HG03064 (cell line): Measurements from ENCODE around the gene TTYH1.
"Not testable (repeated sequence)": the region's sequence is repeated elsewhere in the genome, so short reads cannot be mapped to it uniquely, and the experiment has no call there.

Source experiments
- ATAC-seq: cut with Tn5 transposase; IDR thresholded peaks from one replicate; pipeline ENCODE4 v1.9.1; 2021; ENCODE audit warnings: low read depth; ENCODE audit not compliant: unreplicated experiment

The TTYH1 gene

DNA sequence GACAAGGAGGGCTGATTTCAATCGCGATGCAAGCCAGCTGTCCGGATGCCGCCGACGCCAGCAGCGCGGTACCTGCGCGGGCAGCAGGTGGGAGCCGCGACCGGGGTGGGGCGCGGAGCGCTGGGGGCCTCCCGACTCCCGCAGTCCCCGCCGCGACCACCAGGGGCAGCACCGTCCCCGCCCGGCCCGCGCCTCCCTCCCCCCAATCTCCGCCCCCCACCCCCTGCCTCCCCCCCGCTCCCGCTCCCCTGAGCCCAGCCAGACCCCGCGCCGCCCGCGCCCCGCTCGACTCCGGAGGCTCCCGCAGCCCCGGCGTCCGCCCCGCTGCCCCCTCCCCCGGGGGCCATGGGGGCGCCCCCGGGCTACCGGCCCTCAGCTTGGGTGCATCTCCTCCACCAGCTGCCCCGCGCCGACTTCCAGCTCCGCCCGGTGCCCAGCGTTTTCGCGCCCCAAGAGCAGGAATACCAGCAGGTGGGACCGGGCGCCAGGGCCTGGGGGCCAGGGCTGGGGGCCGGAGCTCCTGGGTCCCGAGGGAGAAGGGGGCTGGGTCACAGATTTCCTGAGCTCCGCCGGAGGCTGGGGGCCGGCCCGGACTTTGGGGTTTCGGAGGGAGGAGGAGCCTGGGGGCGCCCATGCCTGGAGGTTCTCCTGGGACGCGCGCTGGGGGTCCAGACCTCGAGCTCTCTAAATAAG, at the start of gene TTYH1:
TSS of gene TTYH1 (plus strand) at position 257 of the 693 bp plus-strand sequence. CDS start at position 346, 89 bp downstream.
- no peak for ATAC-seq

GRCh38 chr19:54365798-54366197, 49.5 kb upstream of the TTYH1 start:
- ATAC-seq = not testable (repeated sequence)

GRCh38 chr19:54366811-54367210, 48.5 kb upstream of the TTYH1 start:
- no peak for ATAC-seq

- ATAC-seq = no peak
Observed at GRCh38 chr19:54369082-54369687, 46.1 kb upstream of the TTYH1 start.

GRCh38 chr19:54369688-54370433, 45.4 kb upstream of the TTYH1 start:
- ATAC-seq = not testable (repeated sequence)

DNA sequence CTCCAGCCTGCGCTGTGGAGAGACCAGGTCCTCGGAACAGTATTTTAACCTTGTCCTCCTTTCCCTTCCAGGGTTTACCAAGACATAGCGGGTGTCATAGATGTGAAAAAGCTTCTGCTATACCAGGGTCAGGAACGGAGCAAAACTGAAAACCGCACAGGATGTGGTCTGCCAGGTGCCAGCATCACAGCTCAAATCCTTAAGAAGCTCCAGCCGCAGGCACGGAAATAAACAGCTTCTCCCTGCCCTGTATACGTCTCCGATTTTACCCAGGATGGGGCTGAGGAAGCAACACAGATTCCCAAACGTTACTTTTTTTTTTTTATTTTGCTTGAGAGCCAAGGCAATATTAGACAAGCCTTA, 44.8 kb upstream of the TTYH1 start:
- ATAC-seq = not testable (repeated sequence)

DNA sequence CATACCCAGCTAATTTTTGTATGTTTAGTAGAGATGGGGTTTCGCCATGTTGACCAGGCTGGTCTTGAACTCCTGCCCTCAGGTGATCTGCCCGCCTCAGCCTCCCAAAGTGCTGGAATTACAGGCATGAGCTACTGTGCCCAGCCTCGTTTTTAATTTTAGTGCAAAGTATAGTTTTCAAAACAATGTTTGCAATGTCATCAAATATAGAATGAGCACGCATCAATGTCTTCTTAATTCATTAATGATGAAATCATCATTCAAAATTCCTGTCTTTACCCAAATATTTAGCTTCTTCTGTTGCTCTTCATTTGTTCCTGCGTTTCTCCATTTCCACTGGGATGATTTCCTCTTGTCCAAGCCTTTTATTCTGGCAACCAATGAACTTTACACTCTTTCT, 43.8 kb upstream of the TTYH1 start:
- ATAC-seq = not testable (repeated sequence)

DNA sequence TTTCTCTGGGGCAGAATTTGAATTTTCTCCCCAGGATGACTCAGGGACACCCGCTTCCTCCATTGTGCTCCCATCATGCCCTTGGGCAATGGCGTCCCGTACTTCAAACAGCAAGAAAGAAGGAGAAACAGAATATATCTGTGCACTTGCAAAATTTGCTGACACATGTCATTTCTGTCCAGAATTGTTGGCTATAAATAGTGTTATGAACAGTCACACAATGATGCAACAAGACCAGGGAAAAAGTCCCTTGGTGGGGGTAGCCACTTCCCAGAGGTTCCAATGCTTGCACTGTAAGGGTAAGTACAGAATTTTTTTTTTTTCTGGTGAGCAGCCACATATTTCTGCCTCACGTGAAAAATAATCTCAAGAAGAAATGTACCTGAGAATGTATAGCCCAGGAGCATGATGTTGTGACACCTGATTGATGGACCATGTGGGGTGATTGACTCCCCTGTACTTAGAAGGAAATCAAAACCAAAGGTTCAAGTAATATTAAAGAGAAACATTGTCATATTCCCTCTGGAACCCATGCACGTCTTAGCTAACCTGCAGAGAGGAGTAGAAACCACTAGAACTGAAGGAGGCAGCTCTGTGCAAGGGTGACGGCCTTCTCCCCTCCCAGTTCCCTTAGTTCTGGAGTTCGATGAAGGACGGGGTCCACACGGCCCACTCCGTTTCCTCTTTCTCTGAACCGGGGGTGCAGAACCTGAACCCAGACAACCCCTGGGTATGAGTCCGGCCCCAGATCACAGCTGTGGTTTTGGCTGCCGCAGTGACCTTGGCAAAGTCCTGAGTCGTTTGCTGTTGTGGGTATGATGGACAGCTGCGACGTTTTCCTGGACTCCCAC, 41.3 kb upstream of the TTYH1 start:
- ATAC-seq = no peak

DNA sequence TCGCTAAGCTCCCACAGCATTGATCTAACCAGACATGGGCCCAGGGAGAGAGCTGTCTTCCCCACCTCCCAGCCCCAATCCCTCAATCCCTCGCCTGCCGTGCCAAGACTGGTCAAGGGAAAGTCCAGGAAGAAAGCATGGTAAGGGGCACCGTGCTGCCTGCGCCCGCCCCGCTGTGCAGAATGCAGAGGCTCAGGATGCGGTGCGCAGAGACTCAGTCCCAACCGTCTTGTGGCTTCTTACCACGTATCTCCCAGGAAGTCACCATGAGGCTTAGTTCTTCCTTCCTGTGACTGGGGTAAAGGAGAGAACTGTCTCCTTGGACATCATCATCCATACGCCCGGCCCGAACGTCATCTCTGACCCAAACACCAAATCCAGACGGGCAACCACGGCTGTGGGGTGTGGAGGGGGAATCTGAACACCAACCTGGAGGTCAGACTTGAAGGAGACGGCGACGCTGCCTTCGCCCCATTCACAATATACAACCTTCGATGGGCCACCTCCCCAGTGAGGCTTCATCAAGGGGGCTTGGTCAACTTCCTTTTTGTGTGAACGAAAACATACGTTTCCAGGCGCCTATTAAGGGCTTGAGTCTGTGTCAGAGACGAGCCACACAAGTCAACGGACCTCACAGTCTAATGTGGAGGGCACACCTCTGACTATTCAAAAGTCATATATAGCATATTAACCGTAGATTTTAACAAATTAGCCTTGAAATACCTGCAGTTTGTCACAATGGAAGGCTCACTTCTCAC, 39.9 kb upstream of the TTYH1 start:
- not testable (repeated sequence) for ATAC-seq

DNA sequence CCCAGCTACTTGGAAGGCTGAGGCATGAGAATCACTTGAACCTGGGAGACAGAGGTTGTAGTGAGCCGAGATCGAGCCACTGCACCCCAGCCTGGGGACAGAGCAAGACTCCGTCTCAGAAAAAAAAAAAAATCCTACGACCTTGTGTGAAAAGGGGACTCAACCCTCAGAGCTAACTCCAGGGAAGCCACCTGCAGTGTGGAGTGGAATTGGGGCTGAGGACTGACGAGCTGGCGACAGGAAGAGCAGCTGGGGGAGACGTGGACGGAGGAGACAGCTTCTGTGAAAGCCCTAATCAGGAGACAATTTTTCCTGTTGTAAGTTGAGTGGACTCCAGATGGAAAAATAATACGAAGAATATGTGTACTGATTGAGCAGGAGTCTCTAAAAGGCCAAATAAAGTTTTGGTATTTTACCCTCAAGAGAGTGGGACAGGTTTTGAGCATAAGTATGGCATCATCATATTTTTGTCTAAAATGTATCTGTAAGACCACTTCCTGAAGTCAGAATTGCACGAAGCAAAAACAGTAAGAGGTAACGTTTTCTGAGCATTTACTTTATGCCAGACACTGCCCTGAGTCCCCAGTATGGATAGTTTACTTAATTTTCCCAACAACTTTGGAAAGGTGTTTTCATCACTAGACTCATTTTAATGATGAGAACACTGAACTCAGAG, 38.5 kb upstream of the TTYH1 start:
- no peak for ATAC-seq

DNA sequence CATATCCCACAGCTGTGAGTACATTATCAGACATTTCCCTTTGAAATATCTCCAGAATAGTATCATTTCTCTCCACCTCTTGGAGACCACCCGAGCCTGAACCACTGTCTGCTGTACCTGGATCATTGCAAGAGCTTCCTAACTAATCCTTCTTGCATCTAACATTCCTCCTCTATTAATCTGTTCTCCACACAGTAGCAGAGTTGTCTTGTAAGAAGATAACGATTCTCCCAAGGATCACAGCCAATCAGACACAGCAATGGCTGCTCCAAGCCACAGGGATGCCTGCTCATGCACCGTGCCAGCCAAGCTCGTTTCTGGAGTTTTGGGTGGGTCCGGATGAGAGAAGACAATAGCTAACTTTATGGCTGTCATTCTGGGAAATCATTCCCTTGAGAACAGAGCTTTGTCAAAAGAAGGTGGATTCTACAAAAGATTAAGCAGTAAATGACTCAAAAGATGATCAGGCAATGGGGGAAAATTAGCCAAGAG, 36.0 kb upstream of the TTYH1 start:
- no peak for ATAC-seq

GRCh38 chr19:54380897-54381296, 34.4 kb upstream of the TTYH1 start:
- no peak for ATAC-seq

- not testable (repeated sequence) for ATAC-seq
Observed at GRCh38 chr19:54382041-54382440, 33.2 kb upstream of the TTYH1 start.

DNA sequence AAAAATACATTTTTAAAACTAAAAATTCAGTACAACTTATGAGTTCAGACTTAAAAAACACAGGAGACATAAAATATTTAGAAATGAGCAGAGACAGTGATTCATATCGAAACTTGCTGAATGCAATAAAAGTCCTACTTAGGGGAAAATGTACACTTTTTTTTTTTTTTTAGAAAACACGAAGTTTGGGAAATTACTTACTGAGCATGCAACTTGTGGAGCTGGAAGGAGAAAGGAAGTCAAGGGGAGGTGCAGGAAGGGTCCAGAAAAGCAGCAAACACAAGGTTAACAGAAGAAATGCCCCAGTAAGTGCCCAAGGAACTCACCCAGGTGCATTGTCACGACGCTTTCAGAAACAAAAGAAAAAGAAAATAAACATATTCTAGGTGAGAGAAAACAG, 31.9 kb upstream of the TTYH1 start:
- no peak for ATAC-seq

GRCh38 chr19:54387991-54388801, 27.1 kb upstream of the TTYH1 start:
- ATAC-seq = no peak

- ATAC-seq = no peak
Observed at GRCh38 chr19:54388802-54389139, 26.5 kb upstream of the TTYH1 start.

DNA sequence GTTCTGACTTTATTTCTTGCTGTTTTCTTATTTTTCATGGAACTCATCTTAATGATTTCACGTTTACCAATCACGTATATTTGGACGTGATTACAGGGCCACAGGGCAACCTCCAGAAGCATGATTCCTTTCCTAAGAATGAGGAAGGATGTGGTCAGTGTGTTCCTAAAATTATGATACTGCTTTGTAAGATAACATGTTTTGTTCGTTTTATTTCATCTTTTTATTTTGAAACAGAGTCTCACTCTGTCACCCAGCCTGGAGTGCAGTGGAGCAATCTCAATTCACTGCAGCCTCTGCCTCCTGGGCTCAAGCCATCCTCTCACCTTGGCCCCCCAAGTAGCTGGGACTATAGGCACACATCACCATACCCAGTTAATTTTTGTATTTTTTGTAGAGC, 25.7 kb upstream of the TTYH1 start:
- ATAC-seq = no peak

GRCh38 chr19:54390942-54391577, 24.2 kb upstream of the TTYH1 start:
- ATAC-seq = no peak
